ENCODE measurements around the gene ACAA1.
"Not testable (repeated sequence)": the region's sequence is repeated elsewhere in the genome, so short reads cannot be mapped to it uniquely, and the experiment has no call there.

The ACAA1 gene

GRCh38 chr3:38083254-38083653 is 53.7 kb downstream of the ACAA1 start:
- DNase-seq (ENCODE audit: low read depth, low spot score) = not testable (repeated sequence)

- not testable (repeated sequence) for DNase-seq (ENCODE audit: low read depth, low spot score)
Observed at GRCh38 chr3:38082296-38082695, 54.6 kb downstream of the ACAA1 start.

GRCh38 chr3:38077073-38077472 is 59.9 kb downstream of the ACAA1 start:
- DNase-seq (ENCODE audit: low read depth, low spot score) = not testable (repeated sequence)
